WTC11 (cell line): ENCODE measurements around the gene ARHGEF28. TPM values are rescaled to one million over a fixed set of nuclear protein-coding genes. Genes with fewer than 3 reads are reported as not detected.

ENCODE experiments used
- ATAC-seq: fragments of 200-7000 bp; cut with Tn5 transposase; 2 replicates; pipeline ENCODE4 v1.10.0; 2021; ENCODE audit warnings: mild to moderate bottlenecking, moderate library complexity
- CTCF ChIA-PET: fragments of 300-600 bp; sonication (Branson Sonifier 250); formaldehyde crosslinking; loops from one replicate; lab custom pipeline; 2021; ENCODE audit warnings: antibody characterized with exemption; lab: Charles Lee
- POLR2A ChIA-PET: fragments of 350-600 bp; sonication (Branson Sonifier 250); formaldehyde crosslinking; loops from one replicate; lab custom pipeline; 2021; ENCODE audit warnings: antibody characterized with exemption; lab: Charles Lee
- DNase-seq: peaks from one replicate; pipeline ENCODE4 v3.0.0; 2021; ENCODE audit warnings: low spot score
- H3K27ac Mint-ChIP-seq: 2 replicates; pipeline ENCODE4 v1.8.0; 2021; ENCODE audit warnings: mixed read lengths
- H3K27me3 Mint-ChIP-seq: 2 replicates; pipeline ENCODE4 v1.8.0; 2021; ENCODE audit warnings: low read depth, mild to moderate bottlenecking, moderate library complexity, mixed read lengths
- H3K36me3 Mint-ChIP-seq: 2 replicates; pipeline ENCODE4 v1.8.0; 2021; ENCODE audit warnings: mixed read lengths
- H3K4me1 Mint-ChIP-seq: 2 replicates; pipeline ENCODE4 v1.8.0; 2022; ENCODE audit warnings: mixed read lengths
- H3K4me3 Mint-ChIP-seq: 2 replicates; pipeline ENCODE4 v1.8.0; 2021; ENCODE audit warnings: mild to moderate bottlenecking, moderate library complexity, mixed read lengths
- H3K9me3 Mint-ChIP-seq: 2 replicates; pipeline ENCODE4 v1.8.0; 2021; ENCODE audit warnings: mixed read lengths
- AFF4 ChIP-seq: sonication (generic); formaldehyde crosslinking; IDR thresholded peaks from 2 replicates; pipeline ENCODE4 v1.8.1; 2023; ENCODE audit warnings: mild to moderate bottlenecking, missing genetic modification reagents, borderline replicate concordance
- ATF3 ChIP-seq: sonication (generic); formaldehyde crosslinking; conservative IDR thresholded peaks from 2 replicates; pipeline ENCODE4 v1.8.1; 2022; ENCODE audit warnings: mild to moderate bottlenecking, missing genetic modification reagents
- CTCF ChIP-seq: fragments of 200-600 bp; IDR thresholded peaks from 2 replicates; pipeline ENCODE4 v1.8.0; 2022; ENCODE audit warnings: antibody characterized with exemption
- ERG ChIP-seq: fragments of 250-450 bp; sonication (Bioruptor Pico); IDR thresholded peaks from 2 replicates; pipeline ENCODE4 v1.8.0; 2021; ENCODE audit warnings: mild to moderate bottlenecking
- GTF2I ChIP-seq: fragments of 250-450 bp; sonication (Bioruptor Pico); conservative IDR thresholded peaks from 2 replicates; pipeline ENCODE4 v1.4.0; 2021; ENCODE audit warnings: mild to moderate bottlenecking
- MYBL2 ChIP-seq: sonication (generic); formaldehyde crosslinking; IDR thresholded peaks from 2 replicates; pipeline ENCODE4 v1.8.1; 2023; ENCODE audit warnings: mild to moderate bottlenecking, moderate library complexity, missing genetic modification reagents
- SMAD3 ChIP-seq: sonication (generic); formaldehyde crosslinking; IDR thresholded peaks from 2 replicates; pipeline ENCODE4 v1.8.0; 2022; ENCODE audit warnings: missing genetic modification reagents, mild to moderate bottlenecking, borderline replicate concordance
- TP53 ChIP-seq: sonication (generic); formaldehyde crosslinking; IDR thresholded peaks from 2 replicates; pipeline ENCODE4 v1.8.1; 2023; ENCODE audit warnings: mild to moderate bottlenecking, missing genetic modification reagents
- ZBTB21 ChIP-seq: sonication (generic); formaldehyde crosslinking; IDR thresholded peaks from 2 replicates; pipeline ENCODE4 v1.8.1; 2023; ENCODE audit warnings: mild to moderate bottlenecking, missing genetic modification reagents, borderline replicate concordance
- ZNF232 ChIP-seq: sonication (generic); formaldehyde crosslinking; IDR thresholded peaks from 2 replicates; pipeline ENCODE4 v1.8.0; 2022; ENCODE audit warnings: mild to moderate bottlenecking, missing genetic modification reagents
- ZNF532 ChIP-seq: fragments of 250-450 bp; sonication (Bioruptor Pico); IDR thresholded peaks from 2 replicates; pipeline ENCODE4 v1.9.0; 2021; ENCODE audit warnings: mild to moderate bottlenecking, borderline replicate concordance
- ZNF671 ChIP-seq: fragments of 250-450 bp; sonication (Bioruptor Pico); IDR thresholded peaks from 2 replicates; pipeline ENCODE4 v1.8.0; 2021; ENCODE audit warnings: mild to moderate bottlenecking
- total RNA-seq: library from RNA; stranded (reverse); gene quantifications from 3 replicates; pipeline ENCODE4 v1.2.3, GENCODE V29; 2021

Gene ARHGEF28
- total RNA-seq, 1 experiment from 2014 or later: 0.96 TPM

- no peak for TF ChIP-seq ZBTB21 (CRISPR knock-in tag)
- no peak for TF ChIP-seq MYBL2 (CRISPR knock-in tag)
- no peak for TF ChIP-seq GTF2I (CRISPR knock-in tag)
- no peak for TF ChIP-seq ZNF532 (CRISPR knock-in tag)
- no peak for TF ChIP-seq ERG
- no peak for TF ChIP-seq SMAD3 (CRISPR knock-in tag)
- TF ChIP-seq AFF4: no peak
Observed at GRCh38 chr5:73780302-73781080, 154.5 kb downstream of the ARHGEF28 start (continued).

GRCh38 chr5:73781107-73781768 lies 155.2 kb downstream of the ARHGEF28 start:
- TF ChIP-seq ATF3 (CRISPR knock-in tag): no peak
- no peak for TF ChIP-seq ZNF232 (CRISPR knock-in tag)
- TF ChIP-seq TP53: no peak
- no peak for TF ChIP-seq CTCF
- no peak for TF ChIP-seq ZNF671 (CRISPR knock-in tag)
- CTCF ChIA-PET: no interaction called here
- Mint-ChIP-seq H3K36me3 (no peaks in the 10 kb centered on the region), H3K27me3 (no peaks in the 10 kb centered on the region), H3K4me1 (no peaks in the 10 kb centered on the region), H3K4me3 (no peak overlapping the region), H3K27ac (no peak overlapping the region), H3K9me3 (no peaks in the 10 kb centered on the region)
- ATAC-seq: no peak
- DNase-seq: no peak
- POLR2A ChIA-PET: no interaction called here
